H1 (cell line): ENCODE results near the gene MUC2. TPM values are rescaled to one million over a fixed set of nuclear protein-coding genes. Genes with fewer than 3 reads are reported as not detected.

Experiments
- CTCF ChIA-PET: fragments of 300-600 bp; sonication (Branson Sonifier 250); formaldehyde crosslinking; loops from one replicate; lab custom pipeline; 2021; ENCODE audit not compliant: partially characterized antibody; lab: Charles Lee
- POLR2A ChIA-PET: fragments of 300-600 bp; sonication (Branson Sonifier 250); formaldehyde crosslinking; loops from one replicate; lab custom pipeline; 2021; ENCODE audit warnings: inconsistent platforms; ENCODE audit not compliant: partially characterized antibody; lab: Charles Lee
- DNase-seq, 2 experiments: peaks; one replicate each; pipeline versions ENCODE4 v3.0.0 to v3.0.0-alpha.2; 2010 to 2022; ENCODE audit warnings: low spot score in 2 of 2, low read depth in 1 of 2, mixed read lengths in 1 of 2
- FAIRE-seq: peaks from 2 replicates; lab custom pipeline; 2011; peaks lifted over from hg19 to GRCh38; lab: Jason Lieb, UNC
- H2AFZ ChIP-seq: 2 replicates; pipeline ENCODE4 v1.8.1; 2012; ENCODE audit warnings: low read length, inconsistent platforms
- H2AK5ac ChIP-seq: 2 replicates; pipeline ENCODE4 v1.6.1; 2013; ENCODE audit warnings: low read depth, low read length
- H2BK120ac ChIP-seq: replicated peaks from 2 replicates; pipeline ENCODE3; 2013; ENCODE audit warnings: low read depth, low read length, inconsistent platforms
- H2BK12ac ChIP-seq: 2 replicates; pipeline ENCODE4 v1.6.1; 2013; ENCODE audit warnings: low read depth, low read length
- H2BK15ac ChIP-seq: 2 replicates; pipeline ENCODE4 v1.6.1; 2013; ENCODE audit warnings: low read length
- H2BK20ac ChIP-seq: 2 replicates; pipeline ENCODE4 v1.6.1; 2013; ENCODE audit warnings: low read length
- H2BK5ac ChIP-seq: 2 replicates; pipeline ENCODE4 v1.6.1; 2013; ENCODE audit warnings: low read depth, low read length
- H3K14ac ChIP-seq: 2 replicates; pipeline ENCODE4 v1.6.1; 2013; ENCODE audit warnings: inconsistent platforms; ENCODE audit not compliant: insufficient read length
- H3K18ac ChIP-seq: 2 replicates; pipeline ENCODE4 v1.6.1; 2013; ENCODE audit warnings: low read length; ENCODE audit errors: extremely low read depth
- H3K23ac ChIP-seq: 2 replicates; pipeline ENCODE4 v1.6.1; 2013; ENCODE audit warnings: inconsistent platforms; ENCODE audit not compliant: insufficient read length
- H3K23me2 ChIP-seq: 2 replicates; pipeline ENCODE4 v1.6.1; 2013; ENCODE audit warnings: low read depth, low read length
- H3K27ac ChIP-seq: 2 replicates; pipeline ENCODE4 v1.6.1; 2011; ENCODE audit warnings: low read depth, low read length, inconsistent platforms
- H3K27me3 ChIP-seq, 4 experiments: replicated peaks in 1 of 4; 1 replicate in 1 of 4; 2 replicates in 3 of 4; pipeline versions ENCODE4 v1.6.1 to v1.8.1; 2011 to 2013; ENCODE audit warnings: low read length in 3 of 4, mild to moderate bottlenecking in 3 of 4, inconsistent platforms in 2 of 4, mixed read lengths in 2 of 4, moderate library complexity in 1 of 4; ENCODE audit not compliant: control insufficient read depth in 3 of 4, insufficient read depth in 3 of 4; ENCODE audit errors: extremely low read depth in 1 of 4
- H3K36me3 ChIP-seq, 4 experiments: 2 replicates each; pipeline versions ENCODE4 v1.6.1 to v1.8.1; 2011 to 2013; ENCODE audit warnings: mild to moderate bottlenecking in 4 of 4, low read length in 3 of 4, moderate library complexity in 2 of 4, control low read depth in 1 of 4, inconsistent platforms in 1 of 4; ENCODE audit not compliant: insufficient read depth in 4 of 4, control insufficient read depth in 2 of 4
- H3K4ac ChIP-seq: replicated peaks from 2 replicates; pipeline ENCODE3; 2013; ENCODE audit warnings: low read length, low read depth, mixed read lengths, inconsistent platforms; ENCODE audit not compliant: insufficient read length
- H3K4me1 ChIP-seq, 4 experiments: replicated peaks in 1 of 4; 1 replicate in 1 of 4; 2 replicates in 3 of 4; pipeline versions ENCODE4 v1.6.1 to v1.8.1; 2011 to 2013; ENCODE audit warnings: low read length in 3 of 4, inconsistent platforms in 2 of 4, mixed read lengths in 1 of 4; ENCODE audit not compliant: insufficient read depth in 4 of 4, control insufficient read depth in 3 of 4
- H3K4me2 ChIP-seq, 2 experiments: 2 replicates each; pipeline versions ENCODE4 v1.6.1 to v1.8.1; 2011 to 2013; ENCODE audit warnings: low read depth in 2 of 2, low read length in 2 of 2, control low read depth in 1 of 2, inconsistent platforms in 1 of 2, mild to moderate bottlenecking in 1 of 2; ENCODE audit not compliant: insufficient read depth in 1 of 2
- H3K4me3 ChIP-seq, 4 experiments: fragments of 200-600, 300-600 bp in 1 of 4; sonication (generic), shearing (Covaris generic), sonication (Bioruptor Twin) in 1 of 4; 2 replicates each; pipeline versions ENCODE4 v1.5.1 to v1.8.1; 2011 to 2016; ENCODE audit warnings: low read length in 4 of 4, low read depth in 3 of 4, control low read depth in 2 of 4, inconsistent platforms in 2 of 4, mild to moderate bottlenecking in 2 of 4, mixed read lengths in 1 of 4, moderate library complexity in 1 of 4; ENCODE audit not compliant: insufficient read depth in 2 of 4; ENCODE audit errors: extremely low read depth in 1 of 4
- H3K56ac ChIP-seq: replicated peaks from 2 replicates; pipeline ENCODE3; 2013; ENCODE audit warnings: low read depth, mild to moderate bottlenecking, mixed read lengths, low read length, inconsistent platforms; ENCODE audit not compliant: insufficient read length
- H3K79me1 ChIP-seq: 2 replicates; pipeline ENCODE4 v1.6.1; 2013; ENCODE audit warnings: low read depth, low read length, control low read depth
- H3K79me2 ChIP-seq, 2 experiments: 2 replicates each; pipeline versions ENCODE4 v1.6.1 to v1.8.1; 2012 to 2013; ENCODE audit warnings: low read length in 2 of 2, mild to moderate bottlenecking in 2 of 2, inconsistent platforms in 1 of 2; ENCODE audit not compliant: insufficient read depth in 2 of 2, control insufficient read depth in 1 of 2
- H3K9ac ChIP-seq, 4 experiments: replicated peaks in 1 of 4; 1 replicate in 1 of 4; 2 replicates in 3 of 4; pipeline versions ENCODE4 v1.6.1 to v1.8.1; 2011 to 2013; ENCODE audit warnings: low read depth in 3 of 4, low read length in 3 of 4, control low read depth in 2 of 4, mild to moderate bottlenecking in 2 of 4, moderate library complexity in 2 of 4, inconsistent platforms in 1 of 4; ENCODE audit errors: extremely low read depth in 1 of 4
- H3K9me3 ChIP-seq, 2 experiments: 2 replicates each; pipeline versions ENCODE4 v1.6.1 to v1.8.1; 2012 to 2013; ENCODE audit warnings: mild to moderate bottlenecking in 2 of 2, moderate library complexity in 2 of 2, control low read depth in 1 of 2, inconsistent platforms in 1 of 2, low read depth in 1 of 2, low read length in 1 of 2, mixed read lengths in 1 of 2; ENCODE audit not compliant: insufficient read depth in 2 of 2
- H4K20me1 ChIP-seq, 2 experiments: replicated peaks in 1 of 2; 2 replicates each; pipeline versions ENCODE3 to v1.8.1; 2011 to 2013; ENCODE audit warnings: inconsistent platforms in 2 of 2, low read length in 2 of 2, mild to moderate bottlenecking in 1 of 2; ENCODE audit not compliant: insufficient read depth in 2 of 2, control insufficient read depth in 1 of 2
- H4K5ac ChIP-seq: 2 replicates; pipeline ENCODE4 v1.6.1; 2013; ENCODE audit warnings: low read length, low read depth, mixed read lengths, inconsistent platforms; ENCODE audit not compliant: insufficient read length
- H4K8ac ChIP-seq: 2 replicates; pipeline ENCODE4 v1.8.0; 2013; ENCODE audit warnings: mild to moderate bottlenecking, moderate library complexity, low read length, inconsistent platforms; ENCODE audit not compliant: insufficient read depth; ENCODE audit errors: extremely low read depth
- H4K91ac ChIP-seq: replicated peaks from 2 replicates; pipeline ENCODE3; 2013; ENCODE audit warnings: low read length, mixed read lengths, inconsistent platforms; ENCODE audit not compliant: insufficient read length
- ATF3 ChIP-seq: IDR thresholded peaks from 2 replicates; pipeline ENCODE4 v1.6.1; 2011; ENCODE audit warnings: low read depth, mild to moderate bottlenecking, low read length; ENCODE audit not compliant: insufficient read depth
- CEBPB ChIP-seq: IDR thresholded peaks from 2 replicates; pipeline ENCODE4 v1.6.1; 2012; ENCODE audit warnings: low read depth, low read length
- CHD1 ChIP-seq: IDR thresholded peaks from 2 replicates; pipeline ENCODE4 v1.6.1; 2012; ENCODE audit warnings: low read depth, low read length, improper control_type of control experiment
- GABPA ChIP-seq: IDR thresholded peaks from 2 replicates; pipeline ENCODE4 v1.6.1; 2011; ENCODE audit warnings: mild to moderate bottlenecking, low read length, moderate library complexity, borderline replicate concordance; ENCODE audit not compliant: insufficient read depth
- HDAC2 ChIP-seq, 2 experiments: fragments of 300-600 bp in 1 of 2; sonication (generic) in 1 of 2; IDR thresholded peaks; 2 replicates each; pipeline ENCODE4 v1.6.1; 2011 to 2012; ENCODE audit warnings: low read depth in 2 of 2, low read length in 2 of 2, mild to moderate bottlenecking in 2 of 2, moderate library complexity in 2 of 2, borderline replicate concordance in 1 of 2, inconsistent platforms in 1 of 2
- KDM1A ChIP-seq: fragments of 200-600, 300-600 bp; sonication (generic); IDR thresholded peaks from 2 replicates; pipeline ENCODE4 v1.7.1; 2016; ENCODE audit warnings: mild to moderate bottlenecking, low read length, borderline replicate concordance
- SP2 ChIP-seq: IDR thresholded peaks from 2 replicates; pipeline ENCODE4 v1.6.1; 2012; ENCODE audit warnings: mild to moderate bottlenecking, low read length, inconsistent platforms
- WGBS, 2 experiments: shearing (Covaris generic) in 1 of 2; methylation state at CpG; one replicate each; pipeline versions ENCODE4 v1.1.6 to v1.1.7; 2013 to 2015; ENCODE audit warnings: low lambda C conversion rate in 2 of 2, mixed read lengths in 2 of 2, inconsistent platforms in 1 of 2, low coverage in 1 of 2, missing lambda C conversion rate in 1 of 2; ENCODE audit not compliant: insufficient replicate concordance in 2 of 2, insufficient coverage in 1 of 2, insufficient read length in 1 of 2; ENCODE audit errors: extremely low coverage in 1 of 2, missing lambda C conversion rate in 1 of 2; 5-methylcytosine and 5-hydroxymethylcytosine counted together
- polyA plus RNA-seq, 7 experiments: library from polyadenylated mRNA; depleted of rRNA in 3 of 7; stranded (reverse) in 5 of 7; unstranded in 2 of 7; fragments of >200 nt in 5 of 7; fragments of 200-250 nt in 2 of 7; gene quantifications; 1 replicate in 5 of 7; 2 replicates in 1 of 7; 4 replicates in 1 of 7; pipeline versions ENCODE4 v1.2.1 to v1.2.3, GENCODE V29; 2011 to 2013; ENCODE audit warnings: missing spikeins in 2 of 7, mixed read lengths in 2 of 7
- total RNA-seq: library from RNA; stranded (reverse); fragmentation: NEBNext Ultra II Directional; extraction: Animal tissue kit (Norgen Biotek cat#: 25700); gene quantifications from 2 replicates; pipeline ENCODE4 v1.2.1, GENCODE V29; 2021

Gene MUC2
- total and polyA plus RNA-seq, 2 of the 8 experiments (the other 6 are each of a cell fraction or from before 2014, with no cell fraction given): not detected

- FAIRE-seq (no peak), DNase-seq (no peak)
- no peak for TF ChIP-seq GABPA
- no peak for TF ChIP-seq HDAC2 (IDR thresholded peaks at IDR 0.05; ENCODE audit: borderline replicate concordance in 1 of 2, low read depth in 2 of 2, low read length in 2 of 2)
- TF ChIP-seq SP2: no peak
- TF ChIP-seq CHD1: no peak
- no peak for TF ChIP-seq KDM1A
- no peak for TF ChIP-seq ATF3
- TF ChIP-seq CEBPB: no peak
These were observed 7.1 kb downstream of the MUC2 start for GRCh38 chr11:1081601-1082311.

More at GRCh38 chr11:1081601-1082311, 7.1 kb downstream of the MUC2 start:
- Histone ChIP-seq H3K36me3 (no peaks in the 10 kb centered on the region), H3K4ac (no peak overlapping the region), H4K8ac (no peak overlapping the region), H3K23me2 (no peaks in the 10 kb centered on the region), H3K4me2 (no peak overlapping the region), H4K5ac (no peak overlapping the region), H3K27me3 (no peaks in the 10 kb centered on the region), H3K27ac (no peak overlapping the region), H3K9me3 (no peaks in the 10 kb centered on the region), H4K20me1 (no peaks in the 10 kb centered on the region), H2BK5ac (no peak overlapping the region), H2BK12ac (no peak overlapping the region), H3K79me1 (no peaks in the 10 kb centered on the region), H2BK15ac (no peak overlapping the region), H2BK20ac (no peak overlapping the region), H2BK120ac (no peak overlapping the region), H3K14ac (no peak overlapping the region), H2AFZ (no peak overlapping the region), H3K18ac (no peak overlapping the region), H2AK5ac (no peak overlapping the region), H3K9ac (no peak overlapping the region), H3K4me3 (no peak overlapping the region), H3K23ac (no peak overlapping the region), H3K4me1 (no peaks in the 10 kb centered on the region), H3K56ac (no peak overlapping the region), H3K79me2 (no peaks in the 10 kb centered on the region), H4K91ac (no peak overlapping the region)
- ChIA-PET POLR2A (no interaction called here), CTCF (no interaction called here)
- WGBS, 2 experiments: 91% methylated on average over 20 of the region's 33 CpGs; no CpG with 5 or more reads in 1 of the 2 experiments
